Lower leg skin (tissue), 3 donors: ENCODE measurements around the gene LGI1.

Experiments used
- POLR2A ChIP-seq, 2 donors: fragments of 450-650 bp; IDR thresholded peaks; one replicate each; pipeline ENCODE4 v1.6.1; 2016 to 2017; ENCODE audit warnings: antibody characterized with exemption in 2 of 2, mild to moderate bottlenecking in 1 of 2, moderate library complexity in 1 of 2
- TF ChIP-seq, protein P1 (sequence below), 3 donors: fragments of 450-650 bp; IDR thresholded peaks; one replicate each; pipeline ENCODE4 v1.5.1; 2016; ENCODE audit warnings: antibody characterized with exemption in 3 of 3, mild to moderate bottlenecking in 3 of 3, moderate library complexity in 2 of 3

DNA sequence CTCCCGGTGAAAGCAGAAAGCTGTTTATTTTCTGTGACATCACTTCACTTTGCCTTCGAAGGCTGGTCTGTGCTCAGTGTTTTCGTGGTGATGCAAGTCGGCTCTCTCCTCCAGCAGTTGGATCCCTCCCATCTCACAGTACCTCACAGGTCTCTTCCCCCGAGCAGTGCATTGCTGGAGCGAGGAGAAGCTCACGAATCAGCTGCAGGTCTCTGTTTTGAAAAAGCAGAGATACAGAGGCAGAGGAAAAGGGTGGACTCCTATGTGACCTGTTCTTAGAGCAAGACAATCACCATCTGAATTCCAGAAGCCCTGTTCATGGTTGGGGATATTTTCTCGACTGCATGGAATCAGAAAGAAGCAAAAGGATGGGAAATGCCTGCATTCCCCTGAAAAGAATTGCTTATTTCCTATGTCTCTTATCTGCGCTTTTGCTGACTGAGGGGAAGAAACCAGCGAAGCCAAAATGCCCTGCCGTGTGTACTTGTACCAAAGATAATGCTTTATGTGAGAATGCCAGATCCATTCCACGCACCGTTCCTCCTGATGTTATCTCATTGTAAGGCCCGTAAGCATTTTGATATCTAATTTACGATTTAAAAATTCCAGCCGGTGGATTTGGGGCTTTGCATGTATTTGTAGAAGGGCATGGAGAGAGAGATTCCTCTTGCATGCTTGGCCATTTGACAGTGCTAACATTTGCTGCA, at the start of gene LGI1:
- TF ChIP-seq, protein P1, sequence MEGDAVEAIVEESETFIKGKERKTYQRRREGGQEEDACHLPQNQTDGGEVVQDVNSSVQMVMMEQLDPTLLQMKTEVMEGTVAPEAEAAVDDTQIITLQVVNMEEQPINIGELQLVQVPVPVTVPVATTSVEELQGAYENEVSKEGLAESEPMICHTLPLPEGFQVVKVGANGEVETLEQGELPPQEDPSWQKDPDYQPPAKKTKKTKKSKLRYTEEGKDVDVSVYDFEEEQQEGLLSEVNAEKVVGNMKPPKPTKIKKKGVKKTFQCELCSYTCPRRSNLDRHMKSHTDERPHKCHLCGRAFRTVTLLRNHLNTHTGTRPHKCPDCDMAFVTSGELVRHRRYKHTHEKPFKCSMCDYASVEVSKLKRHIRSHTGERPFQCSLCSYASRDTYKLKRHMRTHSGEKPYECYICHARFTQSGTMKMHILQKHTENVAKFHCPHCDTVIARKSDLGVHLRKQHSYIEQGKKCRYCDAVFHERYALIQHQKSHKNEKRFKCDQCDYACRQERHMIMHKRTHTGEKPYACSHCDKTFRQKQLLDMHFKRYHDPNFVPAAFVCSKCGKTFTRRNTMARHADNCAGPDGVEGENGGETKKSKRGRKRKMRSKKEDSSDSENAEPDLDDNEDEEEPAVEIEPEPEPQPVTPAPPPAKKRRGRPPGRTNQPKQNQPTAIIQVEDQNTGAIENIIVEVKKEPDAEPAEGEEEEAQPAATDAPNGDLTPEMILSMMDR (IDR thresholded peaks at IDR 0.05): no peak
- TF ChIP-seq POLR2A (IDR thresholded peaks at IDR 0.05): no peak
